Chondrocyte (in vitro differentiated cells): ENCODE measurements around the gene DBF4. TPM values are rescaled to one million over a fixed set of nuclear protein-coding genes. Genes with fewer than 3 reads are reported as not detected.

ENCODE experiments used
- DNase-seq: peaks from one replicate; pipeline ENCODE4 v3.0.0; 2021; ENCODE audit warnings: mixed read lengths, low spot score
- H3K27ac Mint-ChIP-seq: one replicate; pipeline ENCODE4 v1.8.0; 2021; ENCODE audit warnings: mild to moderate bottlenecking, moderate library complexity, mixed read lengths; ENCODE audit not compliant: unreplicated experiment
- H3K27me3 Mint-ChIP-seq: 2 replicates; pipeline ENCODE4 v1.8.0; 2021; ENCODE audit warnings: low read depth, mixed read lengths
- H3K36me3 Mint-ChIP-seq: 2 replicates; pipeline ENCODE4 v1.8.0; 2021; ENCODE audit warnings: low read depth, mixed read lengths
- H3K4me1 Mint-ChIP-seq: 2 replicates; pipeline ENCODE4 v1.8.0; 2021; ENCODE audit warnings: low read depth, mild to moderate bottlenecking, mixed read lengths
- H3K4me3 Mint-ChIP-seq: one replicate; pipeline ENCODE4 v1.8.0; 2021; ENCODE audit warnings: mild to moderate bottlenecking, moderate library complexity, mixed read lengths; ENCODE audit not compliant: unreplicated experiment
- H3K9me3 Mint-ChIP-seq: 2 replicates; pipeline ENCODE4 v1.8.0; 2021; ENCODE audit warnings: low read depth, mixed read lengths
- CTCF ChIP-seq: fragments of 200-600 bp; sonication (generic); IDR thresholded peaks from 2 replicates; pipeline ENCODE4 v1.5.0; 2021; ENCODE audit warnings: antibody characterized with exemption, mild to moderate bottlenecking, moderate library complexity
- total RNA-seq: library from RNA; stranded (reverse); gene quantifications from 3 replicates; pipeline ENCODE4 v1.2.1, GENCODE V29; 2021

The DBF4 gene
- total RNA-seq, 1 donor from 2014 or later: 10.3 TPM

GRCh38 chr7:87877366-87878040 is 1.2 kb downstream of the DBF4 start:
- H3K9me3 Mint-ChIP-seq: no peaks in the 10 kb centered on the region
- H3K4me3 Mint-ChIP-seq: peak overlapping the region; percentile 97
- peak overlapping the region; percentile 98 for H3K27ac Mint-ChIP-seq
- H3K27me3 Mint-ChIP-seq: no peaks in the 10 kb centered on the region
- no peak for DNase-seq
- peaks cover 2% of the 10 kb centered on the region for H3K36me3 Mint-ChIP-seq
- H3K4me1 Mint-ChIP-seq: peaks cover 34% of the 10 kb centered on the region
- no peak for TF ChIP-seq CTCF

- Mint-ChIP-seq H3K4me3 (peak overlapping the region; percentile 38), H3K36me3 (no peaks in the 10 kb centered on the region), H3K4me1 (peaks cover 34% of the 10 kb centered on the region), H3K27me3 (no peaks in the 10 kb centered on the region), H3K9me3 (no peaks in the 10 kb centered on the region), H3K27ac (peak overlapping the region; percentile 41)
- TF ChIP-seq CTCF: no peak
- no peak for DNase-seq
Measured at GRCh38 chr7:87878208-87878735, 2.0 kb downstream of the DBF4 start.

GRCh38 chr7:87882151-87882937 is 6.1 kb downstream of the DBF4 start:
- H3K36me3 Mint-ChIP-seq: no peaks in the 10 kb centered on the region
- no peak overlapping the region for H3K27ac Mint-ChIP-seq

GRCh38 chr7:87885018-87885417 is 8.7 kb downstream of the DBF4 start:
- no peaks in the 10 kb centered on the region for H3K27me3 Mint-ChIP-seq
- H3K4me1 Mint-ChIP-seq: no peaks in the 10 kb centered on the region
- no peaks in the 10 kb centered on the region for H3K9me3 Mint-ChIP-seq
- H3K36me3 Mint-ChIP-seq: no peaks in the 10 kb centered on the region
- TF ChIP-seq CTCF: no peak
- H3K27ac Mint-ChIP-seq: no peak overlapping the region
- no peak overlapping the region for H3K4me3 Mint-ChIP-seq
- DNase-seq: no peak

More at GRCh38 chr7:87882151-87882937, 6.1 kb downstream of the DBF4 start:
- H3K27me3 Mint-ChIP-seq: no peaks in the 10 kb centered on the region
- peaks cover 12% of the 10 kb centered on the region for H3K4me1 Mint-ChIP-seq
- DNase-seq: no peak
- no peak overlapping the region for H3K4me3 Mint-ChIP-seq
- no peaks in the 10 kb centered on the region for H3K9me3 Mint-ChIP-seq
- no peak for TF ChIP-seq CTCF

- Mint-ChIP-seq H3K4me1 (no peaks in the 10 kb centered on the region), H3K27me3 (no peaks in the 10 kb centered on the region), H3K9me3 (no peaks in the 10 kb centered on the region), H3K27ac (no peak overlapping the region), H3K4me3 (no peak overlapping the region), H3K36me3 (no peaks in the 10 kb centered on the region)
- DNase-seq: no peak
- peak; percentile 92 for TF ChIP-seq CTCF
Measured at GRCh38 chr7:87886875-87887274, 10.6 kb downstream of the DBF4 start.
